T-helper 2 cell treated with Interferon-gamma antibody and Interleukin-4, amounts not matched to agents 5 μg/mL and 100 μg/mL, for 36 hours (primary cell): ENCODE data around the gene MAP3K2.
A peak's percentile ranks its signal among the peaks of the same experiment; 100 is the strongest.
"Not testable (repeated sequence)": the region's sequence is repeated elsewhere in the genome, so short reads cannot be mapped to it uniquely, and the experiment has no call there.

Experiments
- DNase-seq: peaks from one replicate; pipeline ENCODE4 v3.0.0; 2021; ENCODE audit warnings: low spot score
- H3K27ac Mint-ChIP-seq: one replicate; pipeline ENCODE4 v1.8.0; 2021; ENCODE audit warnings: mild to moderate bottlenecking, mixed read lengths
- H3K27me3 Mint-ChIP-seq: one replicate; pipeline ENCODE4 v1.8.0; 2021; ENCODE audit warnings: low read depth, mixed read lengths
- H3K36me3 Mint-ChIP-seq: one replicate; pipeline ENCODE4 v1.8.0; 2021; ENCODE audit warnings: low read depth, mixed read lengths
- H3K4me1 Mint-ChIP-seq: one replicate; pipeline ENCODE4 v1.8.0; 2021; ENCODE audit warnings: low read depth, mixed read lengths
- H3K4me3 Mint-ChIP-seq: one replicate; pipeline ENCODE4 v1.8.0; 2022; ENCODE audit warnings: mild to moderate bottlenecking, moderate library complexity, mixed read lengths
- H3K9me3 Mint-ChIP-seq: one replicate; pipeline ENCODE4 v1.8.0; 2021; ENCODE audit warnings: mixed read lengths

MAP3K2 gene

DNA sequence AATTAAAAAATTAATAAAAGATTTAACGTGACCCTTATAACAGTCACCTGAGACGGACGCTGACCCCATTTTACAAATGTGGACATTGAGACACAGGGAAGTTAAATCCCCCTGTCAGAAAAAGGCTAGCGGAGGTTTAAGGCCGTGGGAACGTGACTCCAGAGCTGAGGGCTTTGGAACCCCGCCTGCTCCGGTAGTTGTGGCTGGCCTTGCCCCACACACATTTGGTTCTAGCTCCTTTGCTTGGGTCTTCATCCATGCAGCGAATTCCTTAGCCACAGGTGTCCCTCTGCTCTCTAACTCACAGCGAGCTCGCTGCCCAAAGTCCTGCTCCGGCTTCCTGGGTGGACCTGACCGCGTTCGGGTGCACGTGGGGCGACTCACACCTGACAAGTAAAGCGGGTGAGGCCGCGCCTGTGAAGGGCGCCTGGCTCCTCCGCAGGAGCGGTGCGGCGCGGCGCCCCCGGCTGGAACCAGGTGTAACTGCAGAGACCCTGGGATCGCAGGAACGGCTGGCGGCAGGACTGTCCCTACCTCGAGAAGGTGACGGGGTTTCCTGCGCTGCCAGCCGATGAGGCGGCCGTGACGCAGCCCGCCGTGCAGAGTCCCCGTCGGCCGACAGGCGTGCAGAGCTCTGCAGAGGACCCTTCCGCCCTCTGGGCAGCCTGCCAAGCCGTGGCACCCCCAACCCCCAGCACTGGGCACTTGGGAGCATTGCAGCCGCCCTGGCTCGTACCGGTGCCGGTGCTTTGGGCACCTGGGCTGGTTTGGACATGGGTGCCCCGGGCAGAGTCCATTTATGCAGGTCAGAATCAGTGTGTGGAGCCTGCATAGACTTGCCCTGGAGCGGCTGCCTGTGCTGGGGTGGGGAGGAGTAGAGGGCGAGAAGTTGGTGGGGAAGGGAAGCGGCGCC lies 28.1 kb upstream of the MAP3K2 start:
- H3K27me3 Mint-ChIP-seq: peaks cover 5% of the 10 kb centered on the region
- H3K4me1 Mint-ChIP-seq: peaks cover 21% of the 10 kb centered on the region
- H3K9me3 Mint-ChIP-seq: peaks cover 3% of the 10 kb centered on the region
- peak; percentile 76 for DNase-seq
- no peaks in the 10 kb centered on the region for H3K36me3 Mint-ChIP-seq
- H3K27ac Mint-ChIP-seq: peak overlapping the region; percentile 33
- peak overlapping the region; percentile 68 for H3K4me3 Mint-ChIP-seq

DNA sequence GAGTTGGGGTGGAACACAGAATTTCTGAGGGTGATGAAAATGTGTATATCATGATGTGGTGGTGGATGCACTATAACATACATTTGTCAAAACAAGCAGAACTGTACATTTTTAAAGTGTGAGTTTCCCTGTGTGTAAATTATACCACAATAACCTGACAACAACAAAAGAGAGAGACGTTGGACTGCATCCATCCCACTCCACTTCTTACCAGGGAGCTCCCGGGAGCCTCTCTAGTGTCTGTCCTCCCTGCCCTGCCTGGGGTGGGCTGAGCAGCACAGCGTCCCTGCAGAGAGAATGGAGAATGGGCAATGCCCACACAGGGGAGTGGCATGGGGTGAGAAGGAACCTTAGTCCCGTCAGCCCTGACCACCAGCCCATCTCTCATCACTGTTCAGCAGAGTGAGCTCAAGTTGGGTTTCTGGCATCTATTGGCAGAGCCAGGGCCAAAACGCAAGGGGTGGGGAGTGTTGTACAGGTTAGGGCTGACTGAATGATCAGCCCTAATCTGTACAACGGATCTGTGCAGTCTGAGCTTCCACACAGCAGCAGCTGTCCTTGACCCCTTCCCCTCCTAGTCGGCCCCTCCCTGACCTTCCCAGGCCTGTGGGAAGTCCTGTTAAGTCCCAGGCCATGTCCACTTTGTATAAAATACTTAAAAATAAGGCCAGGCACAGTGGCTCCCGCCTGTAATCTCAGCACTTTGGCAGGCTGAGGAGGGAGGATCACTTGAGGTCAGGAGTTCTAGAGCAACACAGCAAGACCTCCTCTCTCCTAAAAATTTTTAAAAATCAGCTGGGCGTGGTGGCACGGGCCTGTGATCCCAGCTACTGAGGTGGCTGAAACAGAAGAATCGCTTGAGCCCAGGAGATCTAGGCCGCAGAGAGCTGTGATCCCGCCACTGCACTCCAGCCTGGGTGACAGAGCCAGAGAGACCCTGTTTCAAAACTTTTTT lies 27.1 kb upstream of the MAP3K2 start:
- no peak for DNase-seq
- H3K4me3 Mint-ChIP-seq: no peak overlapping the region
- peaks cover 26% of the 10 kb centered on the region for H3K4me1 Mint-ChIP-seq
- no peaks in the 10 kb centered on the region for H3K27me3 Mint-ChIP-seq
- no peak overlapping the region for H3K27ac Mint-ChIP-seq
- H3K36me3 Mint-ChIP-seq: no peaks in the 10 kb centered on the region
- H3K9me3 Mint-ChIP-seq: peaks cover 3% of the 10 kb centered on the region

DNA sequence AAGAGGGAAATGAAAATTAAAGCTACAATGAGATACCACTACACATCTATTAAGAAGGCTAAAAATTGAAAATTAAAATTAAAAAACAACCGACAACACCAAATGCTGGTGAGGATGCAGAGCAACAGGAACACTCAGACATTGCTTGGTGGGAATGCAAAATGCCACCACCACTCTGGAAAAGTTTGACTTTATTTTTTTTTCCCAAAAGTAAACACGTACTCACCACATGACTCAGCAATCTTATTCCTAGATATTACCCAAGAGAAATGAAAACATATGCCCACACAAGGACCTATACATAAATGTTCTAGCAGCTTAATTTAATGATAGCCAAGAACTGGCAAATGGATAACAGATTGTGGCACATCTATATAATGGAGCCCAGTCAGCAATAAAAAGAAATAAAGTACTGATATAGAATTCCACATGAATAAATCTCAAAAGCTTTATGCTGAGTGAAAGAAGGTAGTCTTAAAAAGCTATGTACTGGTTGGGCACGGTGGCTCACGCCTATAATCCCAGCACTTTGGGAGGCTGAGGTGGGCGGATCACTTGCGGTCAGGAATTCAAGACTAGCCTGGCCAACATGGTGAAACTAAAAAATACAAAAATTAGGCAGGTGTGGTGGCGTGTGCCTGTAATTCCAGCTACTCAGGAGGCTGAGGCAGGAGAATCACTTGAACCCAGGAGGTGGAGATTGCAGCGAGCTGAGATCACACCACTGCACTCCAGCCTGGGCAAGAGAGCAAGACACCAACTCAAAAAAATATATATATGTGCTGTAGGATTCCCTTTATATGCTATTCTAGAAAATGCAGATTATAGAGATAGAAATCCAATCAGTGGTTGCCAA lies 26.2 kb upstream of the MAP3K2 start:
- Mint-ChIP-seq H3K27ac (no peak overlapping the region), H3K4me3 (no peak overlapping the region), H3K4me1 (peaks cover 27% of the 10 kb centered on the region), H3K9me3 (peaks cover 3% of the 10 kb centered on the region), H3K36me3 (no peaks in the 10 kb centered on the region), H3K27me3 (no peaks in the 10 kb centered on the region)
- DNase-seq: no peak

DNA sequence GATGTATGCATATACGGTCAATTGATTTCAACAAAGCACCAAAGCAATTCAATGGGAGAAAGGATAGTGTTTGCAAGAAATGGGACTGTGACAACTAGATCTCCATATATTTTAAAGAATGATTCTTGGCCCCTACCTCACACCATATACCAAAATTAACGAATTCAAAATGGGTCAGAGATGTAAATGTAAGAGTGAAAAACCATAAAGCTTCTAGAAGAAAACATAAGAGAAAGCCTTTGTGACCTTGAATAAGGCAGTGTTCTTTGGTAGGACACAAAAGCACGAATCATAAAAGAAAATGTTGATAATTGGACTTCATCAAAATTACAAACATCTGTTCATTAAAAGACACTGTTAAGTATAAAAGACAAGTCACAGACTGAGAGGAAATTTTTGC lies 25.4 kb upstream of the MAP3K2 start:
- no peak overlapping the region for H3K4me3 Mint-ChIP-seq
- H3K4me1 Mint-ChIP-seq: peaks cover 29% of the 10 kb centered on the region
- no peaks in the 10 kb centered on the region for H3K36me3 Mint-ChIP-seq
- no peak overlapping the region for H3K27ac Mint-ChIP-seq
- H3K9me3 Mint-ChIP-seq: peaks cover 3% of the 10 kb centered on the region
- no peaks in the 10 kb centered on the region for H3K27me3 Mint-ChIP-seq
- DNase-seq: no peak

DNA sequence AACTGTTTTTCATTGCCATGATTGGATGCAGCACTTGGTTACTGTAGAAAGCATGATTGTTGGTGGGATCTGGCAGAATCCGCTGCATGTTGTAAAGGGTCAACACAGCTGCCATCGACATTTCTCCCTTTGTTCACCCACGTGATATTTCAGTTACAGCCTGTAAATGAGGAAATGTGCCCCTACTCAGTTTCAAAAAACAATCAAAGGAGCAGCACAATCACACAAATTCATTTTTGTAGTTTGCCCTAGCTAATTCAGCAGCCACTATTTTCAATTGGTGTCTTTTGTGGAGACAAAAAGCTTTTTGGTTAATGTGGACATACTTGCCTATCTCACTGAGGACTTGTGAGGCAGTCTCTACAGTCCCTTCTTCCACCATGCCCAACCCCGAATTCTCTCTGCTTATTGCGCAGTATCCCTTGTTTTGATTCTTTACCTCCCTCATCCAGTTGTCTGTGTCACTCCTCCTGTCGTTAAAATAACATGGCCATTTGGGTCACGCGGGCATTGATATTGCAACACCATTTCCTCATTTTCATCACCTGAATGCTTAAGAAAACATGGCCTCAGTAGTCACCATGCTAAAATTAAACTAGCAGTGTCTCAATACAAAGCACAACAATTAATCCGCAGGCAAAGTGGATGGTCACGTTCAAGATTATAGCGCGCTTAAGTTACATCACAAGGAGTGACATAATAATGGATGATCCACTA lies 24.0 kb upstream of the MAP3K2 start:
- no peaks in the 10 kb centered on the region for H3K27me3 Mint-ChIP-seq
- H3K4me3 Mint-ChIP-seq: peak overlapping the region; percentile 77
- peak overlapping the region; percentile 27 for H3K27ac Mint-ChIP-seq
- H3K4me1 Mint-ChIP-seq: peaks cover 30% of the 10 kb centered on the region
- no peaks in the 10 kb centered on the region for H3K36me3 Mint-ChIP-seq
- DNase-seq: no peak
- H3K9me3 Mint-ChIP-seq: peaks cover 3% of the 10 kb centered on the region

GRCh38 chr2:127410871-127411652 lies 23.3 kb upstream of the MAP3K2 start:
- Mint-ChIP-seq H3K36me3 (no peaks in the 10 kb centered on the region), H3K27ac (peak overlapping the region; percentile 97), H3K27me3 (no peaks in the 10 kb centered on the region), H3K4me3 (peak overlapping the region; percentile 77), H3K4me1 (peaks cover 23% of the 10 kb centered on the region), H3K9me3 (peaks cover 3% of the 10 kb centered on the region)
- DNase-seq: peak; percentile 45

DNA sequence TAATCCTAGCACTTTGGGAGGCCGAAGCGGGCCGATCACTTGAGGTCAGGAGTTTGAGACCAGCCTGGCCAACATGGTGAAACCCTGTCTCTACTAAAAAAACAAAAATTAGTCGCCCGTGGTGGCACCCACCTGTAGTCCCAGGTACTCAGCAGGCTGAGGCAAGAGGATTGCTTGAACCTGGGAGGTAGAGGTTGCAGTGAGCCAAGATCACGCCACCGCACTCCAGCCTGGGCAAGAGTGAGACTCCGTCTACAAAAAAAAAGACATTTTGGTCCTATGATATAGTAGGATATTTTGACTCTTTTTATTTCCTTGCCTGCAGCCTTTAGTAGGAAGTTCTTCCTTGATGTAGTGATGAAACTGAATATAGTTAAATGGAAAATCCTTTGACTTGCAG lies 21.9 kb upstream of the MAP3K2 start:
- H3K9me3 Mint-ChIP-seq, H3K27me3 Mint-ChIP-seq, DNase-seq, H3K36me3 Mint-ChIP-seq: not testable (repeated sequence)
- Mint-ChIP-seq H3K4me3 (peak overlapping the region; percentile 31), H3K27ac (peak overlapping the region; percentile 68), H3K4me1 (peaks cover 20% of the 10 kb centered on the region)

DNA sequence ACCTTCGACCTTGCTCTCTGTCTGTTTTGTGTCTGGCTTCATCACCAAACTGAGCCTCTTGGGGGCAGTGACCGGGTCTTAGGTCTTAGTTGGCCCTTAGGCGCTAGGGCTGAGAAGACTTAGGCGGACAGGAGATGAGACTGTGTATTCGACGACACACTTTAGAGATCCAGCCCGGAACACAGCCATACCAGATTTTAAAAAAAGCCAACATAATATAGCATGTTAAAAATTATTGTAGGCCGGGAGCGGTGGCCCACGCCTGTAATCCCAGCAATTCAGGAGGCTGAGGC lies 21.0 kb upstream of the MAP3K2 start:
- Mint-ChIP-seq H3K36me3 (no peaks in the 10 kb centered on the region), H3K27me3 (peaks cover 1% of the 10 kb centered on the region), H3K4me1 (peaks cover 18% of the 10 kb centered on the region), H3K27ac (peak overlapping the region; percentile 61), H3K4me3 (peak overlapping the region; percentile 69), H3K9me3 (peaks cover 3% of the 10 kb centered on the region)
- DNase-seq: no peak

DNA sequence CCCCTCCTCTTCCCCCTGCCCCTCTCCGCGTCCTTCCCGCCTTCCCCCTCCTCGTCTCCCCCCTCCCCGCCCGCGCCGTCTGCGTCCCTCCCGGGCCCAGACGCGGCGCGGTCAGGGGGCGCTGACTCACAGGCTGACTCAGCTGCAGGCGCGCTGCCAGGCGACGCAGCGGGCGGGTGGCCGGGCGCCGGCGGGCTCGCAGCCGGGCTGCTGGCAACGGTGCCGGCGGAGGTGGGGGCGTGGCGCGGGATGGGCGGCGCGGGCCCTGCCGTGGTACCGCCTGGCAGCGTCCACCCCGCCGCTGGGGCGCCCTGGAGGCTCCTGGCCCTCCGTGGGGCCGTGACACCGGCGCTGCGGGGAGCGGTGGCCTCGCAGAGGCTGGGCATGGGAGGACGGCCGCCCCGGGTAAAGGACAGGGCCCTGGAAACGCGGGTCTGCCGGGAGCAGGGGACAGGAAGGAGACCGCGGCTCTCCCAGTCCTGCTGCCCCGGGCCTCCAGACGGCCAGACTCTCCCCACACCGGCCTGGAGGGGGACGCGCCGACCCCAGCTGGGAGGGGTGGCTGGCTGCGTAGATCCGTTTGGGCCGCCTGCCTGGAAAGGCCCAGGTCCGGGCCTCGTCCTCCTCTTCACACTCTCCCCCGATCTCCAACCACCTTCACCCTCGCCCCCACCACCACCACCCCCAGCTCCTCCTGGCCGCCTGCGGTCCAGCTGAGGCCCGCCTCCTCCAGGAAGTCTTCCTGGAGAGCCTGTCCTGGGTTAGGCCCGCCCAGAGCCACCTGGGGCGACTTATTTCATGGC lies 20.4 kb upstream of the MAP3K2 start:
- H3K4me3 Mint-ChIP-seq: peak overlapping the region; percentile 69
- H3K27ac Mint-ChIP-seq: peak overlapping the region; percentile 50

DNA sequence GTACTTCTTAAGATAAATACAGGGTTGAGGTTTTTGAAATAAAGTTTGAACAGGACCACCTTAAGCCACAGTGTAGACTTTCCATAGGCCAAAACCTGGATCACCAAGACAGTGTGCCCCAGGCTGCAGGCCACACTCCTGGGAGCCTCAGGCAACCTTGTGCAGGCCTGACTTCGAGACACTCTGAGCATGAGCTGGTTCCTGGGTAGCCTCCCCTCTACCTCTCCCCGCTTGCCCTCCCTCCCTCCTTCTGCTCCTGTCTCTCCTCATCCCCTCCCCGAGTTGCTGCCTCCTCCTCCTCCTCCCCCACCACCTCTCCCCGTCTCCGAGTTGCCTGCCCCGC lies 19.9 kb upstream of the MAP3K2 start:
- H3K9me3 Mint-ChIP-seq: peaks cover 3% of the 10 kb centered on the region
- peaks cover 4% of the 10 kb centered on the region for H3K27me3 Mint-ChIP-seq
- H3K4me3 Mint-ChIP-seq: peak overlapping the region; percentile 67
- no peak for DNase-seq
- H3K4me1 Mint-ChIP-seq: peaks cover 18% of the 10 kb centered on the region
- H3K36me3 Mint-ChIP-seq: no peaks in the 10 kb centered on the region
- H3K27ac Mint-ChIP-seq: peak overlapping the region; percentile 50

More for the DNA sequence above, 20.4 kb upstream of the MAP3K2 start:
- Mint-ChIP-seq H3K27me3 (peaks cover 4% of the 10 kb centered on the region), H3K9me3 (peaks cover 3% of the 10 kb centered on the region), H3K36me3 (no peaks in the 10 kb centered on the region), H3K4me1 (peaks cover 18% of the 10 kb centered on the region)
- DNase-seq: peak; percentile 92

- no peak for DNase-seq
- Mint-ChIP-seq H3K4me3 (peak overlapping the region; percentile 67), H3K36me3 (no peaks in the 10 kb centered on the region), H3K27me3 (peaks cover 4% of the 10 kb centered on the region), H3K4me1 (peaks cover 18% of the 10 kb centered on the region), H3K27ac (peak overlapping the region; percentile 43), H3K9me3 (no peaks in the 10 kb centered on the region)
These were observed 19.3 kb upstream of the MAP3K2 start for GRCh38 chr2:127407091-127407490.

DNA sequence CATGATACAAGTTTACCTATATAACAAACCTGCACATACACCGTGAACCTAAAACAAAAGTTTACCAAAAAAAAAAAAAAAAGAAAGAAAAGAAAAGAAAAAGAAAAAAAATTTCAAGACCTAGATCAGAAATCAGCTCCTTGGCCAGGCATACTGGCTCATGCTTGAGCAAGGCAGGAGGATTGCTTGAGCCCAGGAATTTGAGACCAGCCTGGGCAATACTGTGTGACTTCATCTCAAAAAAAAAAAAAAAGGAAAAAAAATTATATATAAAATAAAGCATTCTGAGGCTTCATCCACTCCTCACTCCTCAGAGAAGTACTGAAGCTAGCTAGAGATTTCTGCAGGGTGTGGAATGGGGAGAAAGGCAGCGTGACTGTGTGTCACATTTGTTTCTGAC lies 18.7 kb upstream of the MAP3K2 start:
- Mint-ChIP-seq H3K4me1 (peaks cover 20% of the 10 kb centered on the region), H3K27me3 (peaks cover 4% of the 10 kb centered on the region), H3K36me3 (no peaks in the 10 kb centered on the region), H3K27ac (no peak overlapping the region), H3K4me3 (no peak overlapping the region), H3K9me3 (no peaks in the 10 kb centered on the region)
- no peak for DNase-seq
